ENCODE data around the gene BACH2.
"Not testable (repeated sequence)": the region's sequence is repeated elsewhere in the genome, so short reads cannot be mapped to it uniquely, and the experiment has no call there.

The BACH2 gene

GRCh38 chr6:90180526-90180925 is 116.1 kb downstream of the BACH2 start:
- no peak for DNase-seq

- DNase-seq, result no peak
These were observed 117.2 kb downstream of the BACH2 start for GRCh38 chr6:90179190-90180169.

DNA sequence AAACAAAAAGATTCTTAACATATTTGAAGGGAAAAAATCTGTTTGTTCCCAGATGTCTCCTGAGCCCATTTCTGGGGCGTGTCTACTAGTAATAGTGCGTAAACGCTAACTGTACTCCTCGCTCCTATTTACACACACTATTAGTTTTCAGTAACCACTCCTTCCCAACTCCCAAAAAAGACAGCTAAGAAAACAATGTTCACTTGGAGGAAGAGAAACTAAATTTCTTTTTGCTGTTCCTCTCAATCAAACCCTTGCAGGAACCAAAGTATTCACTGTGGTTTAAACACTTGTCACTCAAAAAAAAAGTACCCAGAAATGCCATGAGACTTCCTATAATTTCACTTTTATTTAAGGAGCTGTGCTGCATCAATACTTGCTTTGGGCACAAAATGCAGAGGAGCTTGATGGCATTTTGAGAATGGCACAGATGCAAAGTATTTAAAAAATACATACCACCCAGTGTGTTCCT is 118.2 kb downstream of the BACH2 start:
- DNase-seq, result no peak

- DNase-seq, result no peak
These were observed 118.9 kb downstream of the BACH2 start for GRCh38 chr6:90177544-90178383.

DNA sequence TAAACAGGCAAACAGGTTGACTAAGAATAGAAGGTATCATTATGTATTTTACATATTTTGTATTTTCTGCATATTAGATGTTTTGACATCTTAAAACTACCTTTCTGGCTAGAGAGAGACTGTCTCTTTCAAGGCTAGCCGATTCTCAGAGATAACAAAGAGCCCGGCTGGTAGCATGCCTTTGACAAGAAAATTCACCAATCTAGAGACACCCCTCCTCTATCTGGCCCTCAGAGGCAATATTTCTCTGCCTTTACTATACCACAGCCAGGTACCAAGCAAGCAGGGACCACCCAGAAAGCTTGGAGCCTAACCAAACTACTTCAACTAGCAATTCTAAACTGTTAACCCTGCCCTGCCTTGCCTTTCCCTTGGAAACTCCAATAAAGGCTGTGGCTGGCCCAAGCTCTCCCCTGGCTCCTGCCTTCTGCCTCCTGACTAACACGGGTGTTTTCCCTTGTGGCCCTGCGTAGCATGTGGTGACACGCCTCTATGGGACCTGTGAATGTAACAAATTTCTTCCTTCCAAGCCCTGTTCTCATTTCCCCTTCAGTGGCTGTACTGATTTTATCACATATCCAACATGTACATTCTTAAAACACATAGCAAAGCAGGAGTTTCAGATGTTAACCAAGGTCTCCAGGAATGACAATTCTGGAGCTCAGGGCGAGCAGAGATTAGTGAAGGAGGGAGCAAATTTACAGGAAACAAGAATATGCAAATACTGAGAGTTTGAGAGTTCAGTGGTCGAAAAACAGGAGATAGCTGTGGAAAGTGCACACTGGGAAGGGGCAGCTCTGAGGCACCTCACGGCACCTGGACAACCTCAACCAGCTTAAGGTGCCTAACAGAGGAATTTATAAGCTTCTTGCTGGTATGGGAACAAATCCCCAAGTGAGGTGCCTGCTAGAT is 120.8 kb downstream of the BACH2 start:
- DNase-seq, result peak; percentile 53 to 70

DNA sequence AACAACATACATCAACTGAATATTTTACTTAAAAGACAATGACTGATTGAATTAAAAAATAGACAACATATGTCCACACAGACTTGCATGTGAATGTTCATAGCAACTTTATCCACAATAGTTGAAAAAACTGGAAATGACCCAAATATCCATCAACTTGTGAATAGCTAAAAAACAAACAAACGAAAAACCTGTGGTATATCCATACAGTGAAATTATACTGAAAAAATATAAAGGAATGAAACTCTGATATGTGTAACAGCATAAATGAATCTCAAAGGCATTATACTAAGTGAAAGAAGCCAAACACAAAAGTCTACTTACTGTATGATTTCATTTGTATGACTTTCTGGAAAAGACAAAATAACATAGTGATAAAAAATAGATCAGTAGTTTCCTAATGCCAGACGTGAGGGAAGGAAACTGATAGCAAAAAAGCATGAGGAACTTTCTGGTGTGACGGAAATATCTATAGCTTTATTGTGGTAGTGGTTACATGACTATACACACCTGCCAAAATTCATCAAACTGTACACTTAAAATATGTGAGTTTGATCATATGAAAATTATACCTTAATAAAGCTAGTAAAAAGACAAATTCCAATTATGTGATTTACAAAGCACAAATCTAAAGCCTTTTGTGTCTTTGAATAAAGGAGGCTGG is 123.2 kb downstream of the BACH2 start:
- no peak for DNase-seq

DNA sequence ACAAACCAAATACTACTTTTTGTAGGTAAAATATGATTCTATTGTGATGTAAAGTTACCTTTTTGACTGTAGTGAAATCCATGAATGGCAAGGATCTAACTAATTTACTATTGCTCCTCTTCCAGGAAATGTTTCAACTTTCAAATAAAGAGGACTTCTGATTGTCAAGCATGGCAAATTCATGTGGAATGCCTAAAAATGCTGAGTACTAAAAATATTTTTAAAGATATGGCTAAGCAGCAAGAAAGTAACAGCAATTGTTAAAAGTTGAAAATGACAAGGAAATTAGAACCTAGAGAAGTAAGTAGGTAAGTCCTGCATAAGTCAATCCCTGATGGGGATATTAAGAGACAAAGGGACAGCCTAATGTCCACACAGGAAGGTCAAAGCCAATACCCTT is 126.0 kb downstream of the BACH2 start:
- no peak for DNase-seq

GRCh38 chr6:90169374-90169773 is 127.3 kb downstream of the BACH2 start:
- DNase-seq, result no peak

DNA sequence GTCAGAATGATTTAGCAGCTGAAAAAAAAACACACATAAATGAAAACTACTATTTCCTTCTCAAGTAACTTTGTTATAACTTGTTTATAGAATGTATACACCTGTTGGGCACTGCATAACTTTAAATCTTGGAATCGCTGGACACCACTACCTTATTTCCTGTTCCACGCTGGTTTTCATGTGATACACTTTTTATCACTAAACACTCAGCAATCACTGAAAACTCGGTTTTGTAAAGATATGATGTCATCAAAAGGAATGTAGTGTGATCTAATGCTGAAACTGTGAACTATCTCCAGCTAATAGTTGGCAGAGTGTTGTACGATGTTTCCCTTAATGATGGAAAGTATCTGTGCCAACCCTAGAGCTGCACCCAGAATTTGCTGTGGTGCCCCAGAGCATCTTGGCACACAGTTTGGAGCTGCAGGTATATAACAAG is 127.9 kb downstream of the BACH2 start:
- DNase-seq, result no peak

GRCh38 chr6:90167514-90168379 is 128.9 kb downstream of the BACH2 start:
- no peak for DNase-seq

DNA sequence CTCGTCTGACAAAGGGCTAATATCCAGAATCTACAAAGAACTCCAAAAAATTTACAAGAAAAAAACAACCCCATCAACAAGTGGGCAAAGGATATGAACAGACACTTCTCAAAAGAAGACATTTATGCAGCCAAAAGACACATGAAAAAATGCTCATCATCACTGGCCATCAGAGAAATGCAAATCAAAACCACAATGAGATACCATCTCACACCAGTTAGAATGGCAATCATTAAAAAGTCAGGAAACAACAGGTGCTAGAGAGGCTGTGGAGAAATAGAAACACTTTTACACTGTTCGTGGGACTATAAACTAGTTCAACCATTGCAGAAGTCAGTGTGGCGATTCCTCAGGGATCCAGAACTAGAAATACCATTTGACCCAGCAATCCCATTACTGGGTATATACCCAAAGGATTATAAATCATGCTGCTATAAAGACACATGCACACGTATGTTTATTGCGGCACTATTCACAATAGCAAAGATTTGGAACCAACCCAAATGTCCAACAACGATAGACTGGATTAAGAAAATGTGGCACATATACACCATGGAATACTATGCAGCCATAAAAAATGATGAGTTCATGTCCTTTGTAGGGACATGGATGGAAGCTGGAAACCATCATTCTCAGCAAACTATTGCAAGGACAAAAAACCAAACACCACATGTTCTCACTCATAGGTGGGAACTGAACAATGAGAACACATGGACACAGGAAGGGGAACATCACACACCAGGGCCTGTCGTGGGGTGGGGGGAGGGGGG is 130.3 kb downstream of the BACH2 start:
- not testable (repeated sequence) for DNase-seq

GRCh38 chr6:90162648-90163387 is 133.8 kb downstream of the BACH2 start:
- no peak for DNase-seq

- no peak for DNase-seq
These were observed 136.6 kb downstream of the BACH2 start for GRCh38 chr6:90160013-90160412.

GRCh38 chr6:90159452-90159851 is 137.2 kb downstream of the BACH2 start:
- no peak for DNase-seq

DNA sequence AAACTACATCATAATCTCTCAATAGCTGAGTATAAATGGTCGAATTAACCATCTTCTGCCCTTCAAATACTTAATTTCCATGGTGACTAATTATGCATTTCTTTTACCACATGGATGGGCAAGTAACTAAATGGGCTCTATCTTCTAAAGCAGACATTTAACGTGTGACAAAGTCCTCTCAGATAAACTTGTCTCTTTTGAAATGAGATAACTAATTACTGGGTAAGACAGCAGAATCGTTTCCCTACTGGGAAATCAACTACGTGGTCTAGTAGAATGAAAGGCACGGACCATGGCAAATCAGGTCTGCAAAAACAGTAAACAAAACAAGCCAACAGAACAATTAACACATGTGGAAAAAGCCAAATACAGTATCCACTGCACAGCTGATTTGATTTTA is 137.7 kb downstream of the BACH2 start:
- no peak for DNase-seq

DNA sequence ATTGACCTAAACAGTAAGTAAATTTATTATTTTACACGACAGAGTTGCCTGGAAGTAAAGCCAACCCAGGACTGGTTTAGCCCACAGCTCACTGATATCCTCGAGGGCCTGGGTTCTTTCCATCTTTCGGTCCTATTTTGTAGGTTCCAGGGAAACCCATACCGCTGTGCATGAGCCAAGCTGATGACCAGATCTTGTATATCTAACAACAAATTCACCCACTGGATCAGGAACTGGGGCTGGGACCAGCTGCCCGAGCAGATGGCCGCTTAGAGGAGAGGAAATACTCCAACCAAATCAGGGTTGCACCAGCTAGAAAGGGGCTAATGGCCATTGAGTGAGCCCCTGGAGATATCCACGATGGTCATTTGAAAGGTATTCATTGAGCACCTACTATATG is 139.2 kb downstream of the BACH2 start:
- DNase-seq, result no peak

- DNase-seq, result peak in 1 of 2 experiments; percentile 60
These were observed 139.8 kb downstream of the BACH2 start for GRCh38 chr6:90156861-90157260.

GRCh38 chr6:90154755-90155470 is 141.7 kb downstream of the BACH2 start:
- DNase-seq, result no peak
